T-helper 1 cell (primary cell): ENCODE measurements around the gene IP6K3.

ENCODE experiments used
- DNase-seq, 5 donors: peaks; one replicate each; pipeline ENCODE4 v3.0.0-alpha.2; 2012 to 2020

The IP6K3 gene

GRCh38 chr6:33777398-33778388, 31.0 kb upstream of the IP6K3 start:
- DNase-seq = no peak

GRCh38 chr6:33776764-33777163, 30.1 kb upstream of the IP6K3 start:
- DNase-seq = no peak

DNA sequence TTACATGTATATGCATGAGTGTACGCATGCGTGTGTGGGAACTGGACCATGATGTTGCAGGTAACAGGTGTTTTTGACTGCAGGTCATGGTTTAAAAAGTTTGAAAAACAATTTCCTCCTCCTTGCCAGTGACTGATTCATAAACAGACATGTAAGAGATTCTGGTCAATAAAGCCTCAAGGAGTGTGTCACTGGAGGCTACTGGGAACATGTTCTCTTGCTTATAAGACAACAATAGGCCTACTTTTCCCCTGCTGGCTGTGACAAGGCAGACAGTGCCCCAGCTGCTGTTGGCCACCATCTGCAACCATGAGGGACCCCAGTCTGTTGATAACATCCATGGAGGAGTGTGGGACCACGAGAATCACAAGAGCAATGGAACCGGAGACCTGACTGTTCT, 29.5 kb upstream of the IP6K3 start:
- no peak for DNase-seq

GRCh38 chr6:33774774-33775173, 28.1 kb upstream of the IP6K3 start:
- no peak for DNase-seq

DNA sequence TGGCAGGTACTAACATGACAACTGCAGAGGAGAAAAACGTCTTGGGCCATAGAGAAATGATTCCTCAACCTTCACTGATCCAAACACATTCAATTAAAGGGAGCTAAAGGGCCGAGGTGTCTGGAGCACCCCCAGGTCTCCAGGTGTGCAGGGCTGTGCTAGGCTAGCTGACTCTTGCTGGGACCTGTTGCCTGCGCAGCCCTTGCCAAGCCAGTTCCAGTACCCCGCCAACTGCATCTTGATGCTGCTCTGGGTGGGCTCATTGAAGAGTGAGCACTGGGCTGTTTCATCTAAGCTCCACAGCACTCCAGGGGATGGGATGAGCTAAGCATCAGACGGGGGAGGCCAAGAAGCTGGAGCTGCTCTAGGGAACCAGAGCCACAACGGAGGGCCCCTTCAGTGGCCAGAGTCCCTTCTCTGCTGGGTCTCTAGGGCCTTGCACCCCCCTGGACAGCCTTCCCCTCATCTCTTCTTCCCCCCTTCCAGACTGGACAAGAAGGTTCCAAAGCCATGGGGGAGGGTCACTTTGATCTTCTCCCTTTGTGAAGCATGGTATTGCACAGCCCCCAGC, 26.3 kb upstream of the IP6K3 start:
- DNase-seq = no peak

GRCh38 chr6:33772082-33772830, 25.6 kb upstream of the IP6K3 start:
- DNase-seq = no peak

DNA sequence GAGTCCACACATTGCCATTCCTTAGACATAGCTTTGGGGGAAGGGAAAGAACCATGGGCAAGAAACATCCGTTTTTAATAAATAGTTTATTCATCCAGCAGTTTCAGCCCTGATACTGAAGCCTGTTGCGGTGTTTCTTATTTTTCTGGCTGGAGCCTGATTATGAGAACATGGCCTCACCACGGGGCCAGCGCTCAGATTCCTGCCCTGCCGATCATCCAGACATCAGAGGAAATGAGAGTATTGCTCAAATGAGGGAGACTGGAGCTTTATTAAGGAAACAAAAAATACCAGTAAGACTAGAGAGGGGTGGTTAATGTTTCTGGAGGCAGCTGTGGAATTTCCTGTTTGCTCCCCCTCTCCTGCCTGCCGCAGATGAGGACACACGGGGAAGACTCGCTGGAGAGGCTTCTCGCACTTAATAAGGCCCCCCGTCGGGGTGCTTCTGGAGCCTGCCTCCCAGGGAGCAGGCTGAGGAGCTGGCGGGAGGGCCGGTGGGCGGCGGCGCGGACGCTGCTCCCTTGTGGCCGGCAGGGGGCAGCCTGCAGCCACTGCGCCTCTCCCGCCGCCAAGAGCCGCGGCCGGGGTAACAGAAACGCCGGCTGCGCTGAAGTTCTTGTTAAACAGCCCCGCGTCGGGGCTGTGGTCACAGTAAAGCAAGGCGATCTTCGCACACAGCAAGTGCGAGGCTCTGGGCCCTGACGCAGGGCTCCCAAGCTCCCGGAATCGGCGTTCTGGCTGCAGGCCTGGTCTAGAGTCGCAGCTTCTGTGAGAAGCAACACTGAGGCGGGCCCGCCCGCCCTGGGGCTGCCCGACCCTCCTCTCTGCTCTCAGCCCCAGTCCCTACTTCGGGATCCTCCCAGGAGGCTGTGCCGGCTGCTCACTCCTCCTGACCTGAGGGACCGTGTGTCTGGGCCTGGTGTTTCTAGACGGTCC, 24.7 kb upstream of the IP6K3 start:
- peak; percentile 32 to 64 (median 51) for DNase-seq

DNA sequence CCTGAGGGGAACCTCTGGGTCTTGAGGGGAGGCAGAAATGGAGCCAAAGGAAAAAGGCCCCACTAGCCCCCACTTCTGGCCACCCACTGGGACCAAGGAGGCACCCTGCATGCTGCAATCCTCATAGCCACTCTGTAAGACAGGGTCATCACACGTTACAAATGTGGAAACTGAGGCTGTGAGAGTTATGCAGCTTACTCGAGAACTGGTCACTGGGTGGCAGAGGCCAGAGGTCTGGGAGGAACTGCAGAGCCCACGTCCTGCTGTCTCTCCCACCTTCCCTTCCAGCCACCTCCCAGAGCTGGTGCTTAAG, 24.1 kb upstream of the IP6K3 start:
- DNase-seq = no peak

DNA sequence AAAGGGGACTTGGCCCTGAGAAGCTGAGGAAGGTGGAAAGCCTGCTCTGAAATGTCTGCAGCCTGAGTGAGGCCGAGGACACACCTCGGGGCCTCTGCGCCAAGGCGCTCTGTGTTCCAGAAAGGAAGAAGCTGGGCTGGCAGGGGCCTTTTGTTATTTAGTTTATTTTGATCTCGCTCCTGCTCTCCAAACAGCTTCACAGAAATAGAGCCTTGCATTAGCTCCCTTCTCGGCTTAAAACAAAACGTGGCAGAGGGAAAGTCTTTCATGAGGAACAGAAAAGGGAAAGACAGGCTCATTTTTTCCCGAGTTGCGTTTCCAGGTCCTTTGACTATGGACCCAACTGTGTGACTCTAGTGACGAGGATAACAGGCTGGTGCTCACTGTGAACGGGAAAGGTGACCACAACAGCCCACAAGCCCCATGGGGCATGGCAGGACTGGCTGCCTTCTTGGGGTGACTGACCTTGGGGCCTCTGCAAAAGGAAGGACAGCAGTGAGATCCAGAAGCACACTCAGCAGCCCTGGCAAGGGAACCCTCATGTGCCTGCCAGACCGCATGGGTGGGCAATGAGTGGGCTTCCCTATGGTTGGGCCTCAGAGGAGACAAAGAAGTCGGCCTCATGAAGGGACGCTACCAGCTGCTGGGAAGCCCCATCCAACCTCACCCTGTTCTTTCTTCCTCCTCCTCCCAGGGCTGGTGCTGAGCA, 23.6 kb upstream of the IP6K3 start:
- DNase-seq = no peak

GRCh38 chr6:33769248-33769821, 22.6 kb upstream of the IP6K3 start:
- DNase-seq = no peak

GRCh38 chr6:33768644-33769120, 22.0 kb upstream of the IP6K3 start:
- DNase-seq = peak; percentile 26 to 67 (median 50)

DNA sequence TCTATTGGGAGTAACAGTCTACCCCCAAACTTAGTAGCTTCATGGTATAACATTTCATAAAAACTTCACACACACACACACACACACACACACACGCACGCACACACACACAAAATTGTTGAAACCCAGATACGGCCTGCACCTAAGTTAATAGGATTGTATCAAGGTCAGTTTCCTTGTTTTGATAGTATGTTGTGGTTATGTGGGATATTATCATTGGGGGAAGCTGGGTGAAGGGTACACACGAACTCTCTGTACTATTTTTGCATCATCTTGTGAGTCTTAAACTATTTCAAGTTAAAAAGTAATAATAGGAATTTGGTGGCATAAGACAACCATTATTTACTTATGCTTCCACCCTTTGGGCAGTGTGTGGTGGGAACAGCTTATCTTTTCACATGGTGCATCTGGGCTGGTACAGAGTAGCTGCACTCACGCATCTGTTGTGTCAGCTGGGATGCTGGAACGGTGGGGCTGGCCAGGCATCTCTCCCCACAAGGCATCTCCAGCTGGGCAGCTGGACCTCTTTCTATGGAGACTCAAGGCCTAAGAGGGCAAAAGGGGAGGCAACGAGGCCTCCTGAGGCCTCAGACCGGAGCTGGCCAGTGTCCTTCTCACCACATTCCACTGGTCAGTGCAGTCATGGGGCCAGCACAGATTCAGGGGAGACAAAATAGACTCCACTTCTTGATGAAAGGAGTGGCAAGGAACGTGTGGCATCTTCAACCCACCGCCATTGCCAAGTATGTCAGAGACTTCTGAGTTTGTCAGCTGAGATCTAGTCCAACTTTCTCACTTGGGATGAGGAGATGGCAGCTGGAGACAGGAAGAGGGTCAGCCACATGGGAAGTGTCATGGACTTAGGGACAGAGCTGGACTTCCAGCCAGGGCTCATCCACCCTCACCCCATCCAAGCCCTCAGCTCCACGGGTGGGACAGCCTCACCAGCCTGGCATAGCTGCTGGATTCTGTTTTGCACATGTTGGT, 20.5 kb upstream of the IP6K3 start:
- DNase-seq = no peak

DNA sequence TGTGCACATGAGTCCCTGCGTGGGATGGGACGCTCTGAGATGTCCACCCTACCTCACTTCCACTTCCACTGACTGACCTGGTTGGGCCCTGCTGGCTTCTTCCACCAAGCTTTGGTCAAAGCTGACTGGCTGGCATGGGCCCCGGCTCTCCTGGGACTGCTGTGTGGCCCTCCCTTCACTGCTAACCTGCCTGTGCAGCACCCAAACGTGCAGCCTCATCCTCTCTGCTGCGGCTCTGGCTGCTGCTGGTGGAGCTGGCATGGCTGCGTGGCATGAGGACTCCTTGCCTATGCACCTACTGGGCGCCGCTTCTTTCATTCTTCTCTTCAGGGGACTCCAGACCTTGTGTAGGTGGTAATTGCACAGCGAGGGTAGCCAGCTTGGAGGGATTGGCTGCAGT, 18.7 kb upstream of the IP6K3 start:
- DNase-seq = no peak

GRCh38 chr6:33764036-33764435, 17.3 kb upstream of the IP6K3 start:
- no peak for DNase-seq

DNA sequence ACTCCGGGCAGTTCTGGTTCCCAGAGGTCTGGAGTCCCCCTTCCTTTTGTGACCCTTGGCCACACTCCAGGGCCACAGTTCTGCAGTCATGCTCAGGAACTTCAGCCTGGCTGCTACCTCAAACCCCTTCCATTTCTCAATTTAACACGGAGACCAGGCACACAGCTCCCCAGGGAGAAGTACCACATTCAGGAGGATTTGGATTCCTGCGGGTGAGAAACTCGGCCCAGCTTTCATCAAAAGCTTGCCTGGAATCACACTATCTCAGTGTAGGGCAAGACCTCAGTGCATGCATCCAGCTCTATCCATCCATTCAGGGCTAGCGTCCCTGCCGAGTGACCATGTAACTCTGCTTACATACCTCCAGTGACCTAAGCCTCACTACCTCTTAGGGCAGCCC, 16.8 kb upstream of the IP6K3 start:
- no peak for DNase-seq

DNA sequence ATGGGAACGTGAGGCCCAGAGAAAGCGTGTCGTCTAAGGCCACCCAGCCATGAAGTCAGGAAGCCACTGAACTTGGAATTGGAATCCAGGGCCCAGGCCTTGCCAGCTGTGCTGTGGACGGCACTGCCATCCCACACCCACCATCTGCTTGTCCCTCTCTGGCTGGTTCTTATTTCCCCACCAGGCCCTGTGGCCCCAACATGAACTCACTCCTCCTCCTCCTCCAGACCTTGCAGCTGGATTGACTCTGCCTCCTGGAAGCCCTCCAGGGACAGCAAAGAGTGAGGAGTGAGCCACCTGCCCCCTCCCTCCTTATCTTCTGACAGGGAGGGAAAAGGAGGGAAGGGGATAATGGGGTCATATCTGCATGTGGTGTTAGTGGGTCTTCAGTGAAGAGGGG, 16.0 kb upstream of the IP6K3 start:
- no peak for DNase-seq

DNA sequence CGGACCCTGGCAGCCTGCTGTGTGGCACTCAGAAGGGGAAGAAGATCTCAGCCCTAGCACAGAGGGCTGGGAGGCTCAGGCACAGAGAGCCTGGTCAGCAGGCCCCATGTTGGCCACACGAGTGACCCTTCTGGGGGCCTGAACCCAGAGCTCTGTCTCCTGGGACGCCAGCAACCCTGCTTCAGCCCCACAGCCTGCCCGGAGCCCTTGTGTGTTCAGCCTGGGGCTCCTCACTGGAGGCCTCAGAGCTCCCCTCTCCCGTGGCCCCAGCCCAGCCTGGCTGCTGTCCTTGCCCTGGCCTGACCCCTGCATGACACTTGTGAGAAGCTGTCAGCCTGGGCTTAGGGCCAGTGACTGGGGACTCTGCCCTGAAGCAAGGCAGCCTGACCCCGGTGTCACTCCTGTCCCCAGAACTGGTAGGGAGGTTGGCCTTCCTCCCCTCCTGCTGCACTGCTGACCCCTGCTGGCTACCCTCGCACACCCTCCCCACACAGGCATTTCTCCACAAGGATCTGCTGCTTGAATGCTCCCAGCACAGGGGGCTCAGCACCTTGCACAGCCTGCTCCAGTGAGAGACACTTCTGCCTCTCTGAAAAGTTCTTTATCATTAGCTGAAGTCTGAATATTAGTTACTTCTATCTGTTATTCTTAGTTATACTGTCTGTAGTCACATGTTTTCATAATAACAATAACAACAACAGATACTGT, 15.4 kb upstream of the IP6K3 start:
- peak in 3 of 5 donors; percentile 8 to 46 (median 10) for DNase-seq

DNA sequence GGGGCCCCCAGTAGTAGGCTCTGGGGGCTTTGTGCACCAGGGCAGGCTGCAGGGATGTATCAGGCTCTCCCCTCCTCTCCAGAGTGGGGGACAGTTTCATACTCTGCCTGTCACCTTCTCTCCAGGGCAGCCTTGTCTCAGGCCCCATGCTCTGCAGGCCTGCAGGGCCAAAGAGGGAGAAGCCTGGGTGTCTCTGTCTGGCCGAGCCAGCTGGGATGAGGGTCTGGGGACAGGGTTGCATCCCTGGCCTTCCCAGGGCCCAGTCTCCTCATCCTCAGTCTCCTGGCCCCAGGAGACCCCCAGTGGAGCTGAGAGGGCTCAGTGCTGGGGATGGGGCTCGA, 14.8 kb upstream of the IP6K3 start:
- no peak for DNase-seq

- DNase-seq = no peak
Measured at GRCh38 chr6:33759887-33760629, 13.4 kb upstream of the IP6K3 start.
